ENCODE measurements around the gene GORASP1.
A peak's percentile ranks its signal among the peaks of the same experiment; 100 is the strongest.

GRCh38 chr3:39143051-39143885 lies 35.8 kb upstream of the GORASP1 start:
- 0 out of 2 replicates have a peak, but pooled peaks have one; percentile 14 for TF ChIP-seq POLR2A (IDR thresholded peaks at IDR 0.05; ENCODE audit: low read depth, low read length)
- no peak for TF ChIP-seq POLR2AphosphoS5 (IDR thresholded peaks at IDR 0.05; ENCODE audit: low read depth, low read length)
- TF ChIP-seq TAF1 (IDR thresholded peaks at IDR 0.05; ENCODE audit: borderline replicate concordance, low read depth, low read length): no peak
